GM19372 (cell line): ENCODE data around the gene PDE6B.

Source experiments
- ATAC-seq: cut with Tn5 transposase; IDR thresholded peaks from one replicate; pipeline ENCODE4 v1.9.1; 2021; ENCODE audit warnings: mild to moderate bottlenecking, low read depth, moderate library complexity; ENCODE audit not compliant: unreplicated experiment

The PDE6B gene

GRCh38 chr4:654871-655463 is 29.6 kb downstream of the PDE6B start:
- no peak for ATAC-seq

- no peak for ATAC-seq
These were observed 30.2 kb downstream of the PDE6B start for GRCh38 chr4:655464-656151.

GRCh38 chr4:656436-657337 is 31.3 kb downstream of the PDE6B start:
- no peak for ATAC-seq

DNA sequence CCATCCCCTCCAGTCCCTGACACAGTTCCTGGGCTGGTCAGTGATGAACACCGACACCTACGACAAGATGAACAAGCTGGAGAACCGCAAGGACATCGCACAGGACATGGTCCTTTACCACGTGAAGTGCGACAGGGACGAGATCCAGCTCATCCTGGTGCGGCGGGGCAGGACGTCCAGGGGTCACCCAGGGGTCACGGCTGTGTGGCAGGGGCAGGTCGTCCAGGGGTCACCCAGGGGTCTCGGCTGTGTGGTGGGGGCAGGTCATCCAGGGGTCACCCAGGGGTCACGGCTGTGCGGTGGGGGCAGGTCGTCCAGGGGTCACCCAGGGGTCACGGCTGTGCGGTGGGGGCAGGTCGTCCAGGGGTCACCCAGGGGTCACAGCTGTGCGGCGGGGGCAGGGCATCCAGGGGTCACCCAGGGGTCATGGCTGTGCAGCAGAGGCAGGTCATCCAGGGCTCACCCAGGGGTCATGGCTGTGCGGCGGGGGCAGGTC is 32.0 kb downstream of the PDE6B start:
- no peak for ATAC-seq

DNA sequence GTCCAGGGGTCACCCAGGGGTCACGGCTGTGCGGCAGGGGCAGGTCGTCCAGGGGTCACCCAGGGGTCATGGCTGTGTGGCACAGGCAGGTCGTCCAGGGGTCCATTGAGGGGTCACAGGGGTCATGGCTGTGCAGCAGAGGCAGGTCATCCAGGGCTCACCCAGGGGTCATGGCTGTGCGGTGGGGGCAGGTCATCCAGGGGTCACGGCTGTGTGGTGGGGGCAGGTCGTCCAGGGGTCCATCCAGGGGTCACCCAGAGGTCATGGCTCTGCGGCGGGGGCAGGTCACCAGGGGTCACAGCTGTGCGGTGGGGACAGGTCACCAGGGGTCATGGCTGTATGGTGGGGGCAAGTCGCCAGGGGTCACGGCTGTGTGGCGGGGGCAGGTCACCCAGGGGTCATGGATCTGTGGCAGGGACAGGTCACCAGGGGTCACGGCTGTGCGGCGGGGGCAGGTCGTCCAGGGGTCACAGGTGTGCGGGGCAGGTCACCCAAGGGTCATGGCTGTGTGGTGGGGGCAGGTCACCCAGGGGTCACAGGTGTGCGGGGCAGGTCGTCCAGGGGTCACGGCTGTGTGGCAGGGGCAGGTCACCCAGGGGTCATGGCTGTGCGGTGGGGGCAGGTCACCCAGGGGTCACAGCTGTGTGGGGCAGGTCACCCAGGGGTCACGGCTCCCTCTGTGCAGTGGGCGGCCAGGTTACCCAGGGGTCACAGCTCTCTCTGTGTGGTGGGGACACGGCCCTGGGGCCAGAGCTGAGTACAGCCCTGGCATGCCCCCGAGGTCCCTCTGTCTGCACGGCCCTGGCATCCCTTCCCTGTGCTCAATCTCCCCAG is 32.7 kb downstream of the PDE6B start:
- no peak for ATAC-seq

GRCh38 chr4:658681-659667 is 33.6 kb downstream of the PDE6B start:
- no peak for ATAC-seq

GRCh38 chr4:659851-660250 is 34.5 kb downstream of the PDE6B start:
- no peak for ATAC-seq

DNA sequence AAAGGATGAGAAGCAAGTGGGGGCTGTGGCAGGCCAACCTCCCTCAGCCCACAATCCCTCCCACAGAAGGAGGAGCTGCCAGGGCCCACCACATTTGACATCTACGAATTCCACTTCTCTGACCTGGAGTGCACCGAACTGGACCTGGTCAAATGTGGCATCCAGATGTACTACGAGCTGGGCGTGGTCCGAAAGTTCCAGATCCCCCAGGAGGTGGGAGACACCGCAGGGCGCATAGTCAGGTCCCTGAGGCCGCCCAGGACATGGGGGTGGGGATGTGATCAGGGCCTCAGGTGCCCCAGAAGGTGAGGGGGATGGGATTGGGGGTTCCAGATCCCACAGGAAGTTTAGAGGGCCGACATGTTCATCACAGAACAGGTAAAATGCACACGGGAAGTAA is 35.0 kb downstream of the PDE6B start:
- ATAC-seq, result no peak

- no peak for ATAC-seq
These were observed 35.9 kb downstream of the PDE6B start for GRCh38 chr4:661231-661630.

- ATAC-seq, result no peak
These were observed 36.7 kb downstream of the PDE6B start for GRCh38 chr4:661881-662761.

DNA sequence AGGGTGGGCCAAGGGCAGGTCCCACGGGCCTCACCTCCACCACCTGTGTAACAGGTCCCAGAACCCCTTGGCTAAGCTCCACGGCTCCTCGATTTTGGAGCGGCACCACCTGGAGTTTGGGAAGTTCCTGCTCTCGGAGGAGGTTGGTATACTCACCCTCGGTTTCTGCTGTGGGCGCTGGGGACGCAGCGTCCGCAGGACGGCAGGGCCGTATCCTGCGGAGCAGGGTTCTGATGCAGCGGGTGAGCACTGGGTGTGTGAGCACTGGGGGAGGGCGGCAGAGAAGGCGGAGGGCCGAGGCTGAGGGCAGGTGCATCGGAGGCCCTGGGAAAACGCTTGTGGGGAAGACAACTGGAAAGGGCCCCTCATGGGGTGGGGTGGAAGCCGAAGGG is 37.7 kb downstream of the PDE6B start:
- ATAC-seq, result no peak

DNA sequence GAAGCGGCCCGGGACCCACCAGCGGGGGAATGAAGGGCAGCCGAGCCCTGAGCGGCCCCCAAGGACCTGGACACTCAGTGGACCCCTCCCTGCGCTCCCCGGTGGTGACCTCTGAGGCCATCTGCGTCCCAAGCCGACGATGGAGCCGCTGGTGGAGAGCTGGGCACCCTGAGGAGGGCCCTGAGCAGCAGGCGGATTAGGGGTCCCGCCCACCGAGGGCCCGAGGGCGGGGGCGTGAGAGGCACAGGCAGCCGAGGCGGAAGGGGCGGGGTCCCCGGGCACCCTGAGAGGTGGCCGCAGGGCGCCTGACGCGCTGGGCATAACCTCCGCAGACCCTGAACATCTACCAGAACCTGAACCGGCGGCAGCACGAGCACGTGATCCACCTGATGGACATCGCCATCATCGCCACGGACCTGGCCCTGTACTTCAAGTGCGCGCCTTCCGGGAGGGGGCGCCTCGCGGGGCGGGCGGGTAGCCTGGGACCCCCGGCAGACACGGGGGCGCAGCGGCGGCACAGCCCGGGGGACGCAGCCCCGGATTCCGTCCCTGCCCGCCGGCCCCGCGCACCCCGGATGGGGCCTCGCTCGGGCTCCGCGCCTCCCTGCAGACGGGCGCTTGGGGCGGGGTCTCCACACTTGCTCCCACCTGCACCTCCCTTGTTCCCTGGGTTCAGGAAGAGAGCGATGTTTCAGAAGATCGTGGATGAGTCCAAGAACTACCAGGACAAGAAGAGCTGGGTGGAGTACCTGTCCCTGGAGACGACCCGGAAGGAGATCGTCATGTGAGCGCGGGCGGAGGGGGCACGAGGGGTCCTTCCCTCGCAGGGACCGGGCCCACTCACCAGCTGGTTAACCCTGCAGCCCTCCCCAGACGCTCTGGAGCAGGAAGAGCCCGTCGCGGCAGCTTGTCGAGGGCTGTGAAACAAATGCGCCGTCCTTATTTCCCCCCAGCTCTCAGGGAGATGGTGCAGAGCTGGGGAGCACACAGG is 38.4 kb downstream of the PDE6B start:
- peak; percentile 58 for ATAC-seq

- no peak for ATAC-seq
These were observed 39.4 kb downstream of the PDE6B start for GRCh38 chr4:664713-665231.

GRCh38 chr4:665381-665750 is 40.0 kb downstream of the PDE6B start:
- ATAC-seq, result no peak

GRCh38 chr4:665751-666435 is 40.5 kb downstream of the PDE6B start:
- no peak for ATAC-seq

DNA sequence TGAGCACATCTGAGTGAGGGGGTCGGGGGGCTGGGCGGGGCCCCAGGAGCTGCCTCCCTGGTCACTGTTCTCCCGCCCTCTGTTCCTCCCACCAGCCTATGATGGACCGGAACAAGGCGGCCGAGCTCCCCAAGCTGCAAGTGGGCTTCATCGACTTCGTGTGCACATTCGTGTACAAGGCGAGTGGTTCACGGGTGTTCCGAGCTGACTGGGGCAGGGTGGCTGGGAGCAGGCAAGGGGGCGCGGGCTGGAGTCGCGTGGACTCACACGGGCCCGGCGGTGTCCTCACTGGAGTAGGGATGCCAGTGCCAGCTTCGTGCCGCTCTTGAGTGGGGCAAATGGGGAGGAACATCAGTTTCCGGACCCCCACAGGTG is 41.0 kb downstream of the PDE6B start:
- ATAC-seq, result no peak
